K562 (cell line): Measurements from ENCODE around the gene NLK. TPM values are rescaled to one million over a fixed set of nuclear protein-coding genes. Genes with fewer than 3 reads are reported as not detected.
A peak's percentile ranks its signal among the peaks of the same experiment; 100 is the strongest.

Source experiments
- ATAC-seq: fragments of 200-7000 bp; cut with Tn5 transposase; 3 replicates; pipeline ENCODE4 v1.9.1; 2020; ENCODE audit warnings: moderate library complexity
- BruUV-seq: library from RNA; stranded (reverse); fragments of 400-500 nt; replicated peaks from 2 replicates; lab custom pipeline; 2021; lab: Mats Ljungman, UMichigan
- CTCF ChIA-PET: fragments of 300-600 bp; formaldehyde crosslinking; extraction: SDS; loops from one replicate; lab custom pipeline; 2021; ENCODE audit warnings: low intra/inter-chr PET ratio; lab: Yijun Ruan, JAX
- POLR2A ChIA-PET: fragments of 300-600, 350-650 bp; sonication (Branson Sonifier 250); formaldehyde crosslinking; extraction: SDS; loops from one replicate; lab custom pipeline; 2021; ENCODE audit warnings: antibody characterized with exemption, inconsistent platforms; lab: Yijun Ruan, JAX
- DNase-seq, 4 experiments: peaks; one replicate each; pipeline versions ENCODE4 v3.0.0 to v3.0.0-alpha.2; 2011 to 2018; ENCODE audit warnings: low spot score in 3 of 4, mixed read lengths in 3 of 4; ENCODE audit errors: extremely low read depth in 1 of 4
- FAIRE-seq: peaks from 2 replicates; lab custom pipeline; 2011; peaks lifted over from hg19 to GRCh38; lab: Jason Lieb, UNC
- H2AFZ ChIP-seq: 2 replicates; pipeline ENCODE4 v1.6.0; 2011; ENCODE audit warnings: low read depth, low read length, control low read depth, inconsistent platforms
- H3K27ac ChIP-seq: fragments of 200-600 bp; 3 replicates; pipeline ENCODE4 v1.8.0; 2011; ENCODE audit warnings: low read depth, mild to moderate bottlenecking, control low read depth, inconsistent platforms, low read length, moderate library complexity, mixed read lengths; ENCODE audit errors: extremely low read depth
- H3K27me3 ChIP-seq, 2 experiments: fragments of 300-600 bp in 1 of 2; 2 replicates in 1 of 2; 3 replicates in 1 of 2; pipeline versions ENCODE4 v1.6.0 to v1.8.0; 2011; ENCODE audit warnings: inconsistent platforms in 2 of 2, low read length in 2 of 2, mild to moderate bottlenecking in 1 of 2, mixed read lengths in 1 of 2, moderate library complexity in 1 of 2; ENCODE audit not compliant: control insufficient read depth in 2 of 2, insufficient read depth in 2 of 2
- H3K36me3 ChIP-seq: fragments of 300-600 bp; 3 replicates; pipeline ENCODE4 v1.8.0; 2011; ENCODE audit warnings: mild to moderate bottlenecking, low read length, inconsistent platforms; ENCODE audit not compliant: control insufficient read depth, insufficient read depth
- H3K4me1 ChIP-seq, 2 experiments: fragments of 200-600 bp in 1 of 2; replicated peaks in 1 of 2; 2 replicates in 1 of 2; 3 replicates in 1 of 2; pipeline versions ENCODE4 v1.5.1 to v1.8.0; 2011; ENCODE audit warnings: inconsistent platforms in 2 of 2, low read length in 2 of 2, mild to moderate bottlenecking in 1 of 2, mixed read lengths in 1 of 2, moderate library complexity in 1 of 2; ENCODE audit not compliant: control insufficient read depth in 2 of 2, insufficient read depth in 2 of 2
- H3K4me2 ChIP-seq: 2 replicates; pipeline ENCODE4 v1.6.1; 2011; ENCODE audit warnings: low read length, control low read depth, inconsistent platforms, mixed read lengths; ENCODE audit not compliant: insufficient read depth
- H3K4me3 ChIP-seq: fragments of 200-600 bp; sonication (generic), shearing (Covaris generic); 2 replicates; pipeline ENCODE4 v1.5.1; 2016; ENCODE audit warnings: control low read depth, inconsistent platforms
- H3K79me2 ChIP-seq: fragments of 200-600 bp; 3 replicates; pipeline ENCODE4 v1.8.0; 2011; ENCODE audit warnings: low read length, inconsistent platforms; ENCODE audit not compliant: control insufficient read depth, insufficient read depth
- H3K9ac ChIP-seq, 2 experiments: 2 replicates each; pipeline versions ENCODE4 v1.6.0 to v1.6.1; 2011; ENCODE audit warnings: low read depth in 2 of 2, low read length in 2 of 2, control low read depth in 1 of 2, inconsistent platforms in 1 of 2, mild to moderate bottlenecking in 1 of 2, mixed read lengths in 1 of 2; ENCODE audit not compliant: insufficient read depth in 1 of 2
- H3K9me1 ChIP-seq: one replicate; pipeline ENCODE4 v1.6.0; 2011; ENCODE audit warnings: inconsistent platforms, mild to moderate bottlenecking, low read length, moderate library complexity; ENCODE audit not compliant: control insufficient read depth, insufficient read depth
- H3K9me3 ChIP-seq: replicated peaks from 2 replicates; pipeline ENCODE4 v1.5.1; 2011; ENCODE audit warnings: low read depth, low read length, inconsistent platforms; ENCODE audit not compliant: control insufficient read depth, insufficient read depth
- H4K20me1 ChIP-seq: replicated peaks from 2 replicates; pipeline ENCODE4 v1.6.1; 2011; ENCODE audit warnings: low read length, inconsistent platforms, mixed read lengths; ENCODE audit not compliant: control insufficient read depth, insufficient read depth
- C11orf30 ChIP-seq: fragments of 450-650 bp; IDR thresholded peaks from 2 replicates; pipeline ENCODE4 v1.6.1; 2016; ENCODE audit warnings: low read depth, mild to moderate bottlenecking
- ELK1 ChIP-seq: sonication (generic); formaldehyde crosslinking; IDR thresholded peaks from 2 replicates; pipeline ENCODE4 v1.8.1; 2022; ENCODE audit warnings: missing genetic modification reagents
- FOXA3 ChIP-seq, 2 experiments: fragments of 450-650 bp in 1 of 2; sonication (generic) in 1 of 2; formaldehyde crosslinking; IDR thresholded peaks in 1 of 2; conservative IDR thresholded peaks in 1 of 2; 2 replicates each; pipeline versions ENCODE4 v1.4.0 to v1.8.0; 2020 to 2022; ENCODE audit warnings: mild to moderate bottlenecking in 2 of 2, missing genetic modification reagents in 1 of 2
- MAFF ChIP-seq: IDR thresholded peaks from 2 replicates; pipeline ENCODE4 v1.6.1; 2012; ENCODE audit warnings: low read length, improper control_type of control experiment
- MAFG ChIP-seq: fragments of 450-650 bp; conservative IDR thresholded peaks from 2 replicates; pipeline ENCODE4 v1.6.1; 2016; ENCODE audit warnings: missing genetic modification characterization, missing compliant biosample characterization
- MYC ChIP-seq, 2 experiments: fragments of 250-450 bp in 1 of 2; sonication (Bioruptor Pico) in 1 of 2; IDR thresholded peaks; 2 replicates each; pipeline versions ENCODE4 v1.5.1 to v1.6.1; 2012 to 2021; ENCODE audit warnings: low read depth in 2 of 2, borderline replicate concordance in 1 of 2, improper control_type of control experiment in 1 of 2, low read length in 1 of 2, mild to moderate bottlenecking in 1 of 2, moderate library complexity in 1 of 2
- NCOR1 ChIP-seq: fragments of 450-650 bp; IDR thresholded peaks from 2 replicates; pipeline ENCODE4 v1.6.1; 2016; ENCODE audit warnings: mild to moderate bottlenecking, moderate library complexity
- SUPT5H ChIP-seq: fragments of 450-650 bp; IDR thresholded peaks from 2 replicates; pipeline ENCODE4 v1.6.1; 2016
- TAF7 ChIP-seq: fragments of 450-650 bp; IDR thresholded peaks from 2 replicates; pipeline ENCODE4 v1.6.1; 2016; ENCODE audit warnings: missing genetic modification characterization, missing compliant biosample characterization
- ZNF124 ChIP-seq: sonication (generic); formaldehyde crosslinking; IDR thresholded peaks from 2 replicates; pipeline ENCODE4 v1.8.1; 2022; ENCODE audit warnings: missing genetic modification reagents
- ZNF146 ChIP-seq: IDR thresholded peaks from one replicate; pipeline ENCODE4 v1.6.1; 2018; ENCODE audit warnings: missing compliant biosample characterization; ENCODE audit not compliant: unreplicated experiment
- ZNF274 ChIP-seq: IDR thresholded peaks from 2 replicates; pipeline ENCODE4 v1.6.1; 2011; ENCODE audit warnings: low read depth, mild to moderate bottlenecking, low read length, moderate library complexity, borderline replicate concordance
- ZNF316 ChIP-seq: fragments of 450-650 bp; IDR thresholded peaks from 2 replicates; pipeline ENCODE4 v1.6.1; 2016
- ZNF551 ChIP-seq: fragments of 250-450 bp; sonication (Bioruptor Pico); IDR thresholded peaks from 2 replicates; pipeline ENCODE4 v1.5.0; 2021; ENCODE audit warnings: mild to moderate bottlenecking, moderate library complexity
- ZNF655 ChIP-seq: fragments of 250-450 bp; sonication (Bioruptor Pico); IDR thresholded peaks from 2 replicates; pipeline ENCODE4 v1.5.0; 2021
- WGBS: fragments of 100-300 bp; shearing (Covaris generic); methylation state at CpG from one replicate; pipeline ENCODE4 v1.1.6; 2016; ENCODE audit warnings: low coverage, mixed read lengths; ENCODE audit not compliant: insufficient coverage; ENCODE audit errors: missing lambda C conversion rate; 5-methylcytosine and 5-hydroxymethylcytosine counted together
- in situ Hi-C: fragments of 300-500 bp; cut with MboI; formaldehyde crosslinking; loops from 4 replicates; pipeline ENCODE4 v1.15.0; 2018; ENCODE audit warnings: inconsistent platforms, mixed read lengths
- intact Hi-C: fragments of 100-400 bp; cut with micrococcal nuclease; formaldehyde crosslinking; loops from 2 replicates; pipeline ENCODE4 v1.14.2; 2022
- polyA plus RNA-seq, 8 experiments: library from polyadenylated mRNA; depleted of rRNA in 4 of 8; stranded (reverse) in 5 of 8; unstranded in 3 of 8; fragments of >200 nt; fragmentation: Nextera tagmentation in 2 of 8; fragmentation: Illumina TruSeq in 1 of 8; extraction: Ambion mirVana in 2 of 8; extraction: Trizol in 1 of 8; gene quantifications; 2 replicates each; pipeline versions ENCODE4 v1.2.1 to v1.2.3, GENCODE V29; 2011 to 2014; ENCODE audit warnings: inconsistent platforms in 1 of 8, missing spikeins in 1 of 8
- total RNA-seq, 7 experiments: library from RNA; depleted of rRNA in 6 of 7; stranded (reverse); fragments of >200 nt in 6 of 7; fragmentation: Illumina TruSeq in 2 of 7; extraction: Trizol in 2 of 7; gene quantifications; 2 replicates each; pipeline versions ENCODE4 v1.2.1 to v1.2.3, GENCODE V29; 2011 to 2021; ENCODE audit warnings: low replicate concordance in 1 of 7

NLK gene
- total and polyA plus RNA-seq, 9 of the 15 experiments (the other 6 are each of a cell fraction or from before 2014, with no cell fraction given): 10.9 to 59.6 (median 26.7) TPM

GRCh38 chr17:28097254-28097653 lies 54.8 kb downstream of the NLK start:
- TF ChIP-seq TAF7 (tag) (no peak), MAFG (tag) (peak; percentile 40), FOXA3 (CRISPR knock-in tag; conservative IDR thresholded peaks at IDR 0.05 in 1 of 2, IDR thresholded peaks at IDR 0.05 in 1 of 2) (no peak), ZNF146 (CRISPR knock-in tag) (no peak), MAFF (peak; percentile 46), C11orf30 (peak; percentile 68), ZNF316 (peak; percentile 84)
- CTCF ChIA-PET: no interaction called here
- Histone ChIP-seq H4K20me1 (no peaks in the 10 kb centered on the region), H3K9me3 (no peaks in the 10 kb centered on the region), H3K36me3 (no peaks in the 10 kb centered on the region), H2AFZ (no peak overlapping the region), H3K4me3 (no peak overlapping the region), H3K27me3 (no peaks in the 10 kb centered on the region), H3K79me2 (peaks cover 47% of the 10 kb centered on the region), H3K9me1 (no peaks in the 10 kb centered on the region), H3K4me2 (no peak overlapping the region), H3K27ac (no peak overlapping the region), H3K4me1 (peaks cover 0 to 2% of the 10 kb centered on the region in 2 experiments; a peak in 1 of 5 replicates), H3K9ac (no peak overlapping the region)
- DNase-seq (no peak), ATAC-seq (no peak), FAIRE-seq (no peak)
- in situ Hi-C loops: no loop called here
- no TSS peak for BruUV-seq
- WGBS: 26% methylated on average over 1 of the region's 1 CpG
- POLR2A ChIA-PET: interaction anchor here (1.0 kb wide), 1 partner anchor 22 kb away, joined by 3 read pairs; no protein-coding TSS in a partner anchor
- intact Hi-C loops: no loop called here

GRCh38 chr17:28097901-28098300 lies 55.4 kb downstream of the NLK start:
- intact Hi-C loops: no loop called here
- no peak overlapping the region for H3K4me2 ChIP-seq
- H3K9me3 ChIP-seq: no peaks in the 10 kb centered on the region
- TF ChIP-seq ZNF274: no peak
- no peak for TF ChIP-seq ZNF655 (CRISPR knock-in tag)
- no peak for TF ChIP-seq MYC (IDR thresholded peaks at IDR 0.05; ENCODE audit: low read depth, low read length)
- no peak for TF ChIP-seq MYC (CRISPR knock-in tag; IDR thresholded peaks at IDR 0.05; ENCODE audit: borderline replicate concordance, low read depth)
- TF ChIP-seq SUPT5H: no peak
- no peak for TF ChIP-seq NCOR1
- no peak for TF ChIP-seq ZNF551 (CRISPR knock-in tag)
- TF ChIP-seq ELK1 (CRISPR knock-in tag): no peak
- no peak for TF ChIP-seq ZNF124 (CRISPR knock-in tag)

More at GRCh38 chr17:28097901-28098300, 55.4 kb downstream of the NLK start:
- POLR2A ChIA-PET: no interaction called here
- in situ Hi-C loops: no loop called here
- Histone ChIP-seq H3K36me3 (no peaks in the 10 kb centered on the region), H4K20me1 (no peaks in the 10 kb centered on the region), H3K27ac (no peak overlapping the region), H3K4me3 (no peak overlapping the region), H2AFZ (no peak overlapping the region), H3K4me1 (no peaks in the 10 kb centered on the region), H3K9me1 (no peaks in the 10 kb centered on the region), H3K27me3 (no peaks in the 10 kb centered on the region), H3K9ac (no peak overlapping the region), H3K79me2 (peaks cover 44% of the 10 kb centered on the region)
- no TSS peak for BruUV-seq
- ATAC-seq: no peak
- CTCF ChIA-PET: no interaction called here
- 33% methylated on average over 2 of the region's 2 CpGs for WGBS
- no peak for FAIRE-seq
- no peak for DNase-seq
